Measurements from ENCODE around the gene SDK1.

Gene SDK1

DNA sequence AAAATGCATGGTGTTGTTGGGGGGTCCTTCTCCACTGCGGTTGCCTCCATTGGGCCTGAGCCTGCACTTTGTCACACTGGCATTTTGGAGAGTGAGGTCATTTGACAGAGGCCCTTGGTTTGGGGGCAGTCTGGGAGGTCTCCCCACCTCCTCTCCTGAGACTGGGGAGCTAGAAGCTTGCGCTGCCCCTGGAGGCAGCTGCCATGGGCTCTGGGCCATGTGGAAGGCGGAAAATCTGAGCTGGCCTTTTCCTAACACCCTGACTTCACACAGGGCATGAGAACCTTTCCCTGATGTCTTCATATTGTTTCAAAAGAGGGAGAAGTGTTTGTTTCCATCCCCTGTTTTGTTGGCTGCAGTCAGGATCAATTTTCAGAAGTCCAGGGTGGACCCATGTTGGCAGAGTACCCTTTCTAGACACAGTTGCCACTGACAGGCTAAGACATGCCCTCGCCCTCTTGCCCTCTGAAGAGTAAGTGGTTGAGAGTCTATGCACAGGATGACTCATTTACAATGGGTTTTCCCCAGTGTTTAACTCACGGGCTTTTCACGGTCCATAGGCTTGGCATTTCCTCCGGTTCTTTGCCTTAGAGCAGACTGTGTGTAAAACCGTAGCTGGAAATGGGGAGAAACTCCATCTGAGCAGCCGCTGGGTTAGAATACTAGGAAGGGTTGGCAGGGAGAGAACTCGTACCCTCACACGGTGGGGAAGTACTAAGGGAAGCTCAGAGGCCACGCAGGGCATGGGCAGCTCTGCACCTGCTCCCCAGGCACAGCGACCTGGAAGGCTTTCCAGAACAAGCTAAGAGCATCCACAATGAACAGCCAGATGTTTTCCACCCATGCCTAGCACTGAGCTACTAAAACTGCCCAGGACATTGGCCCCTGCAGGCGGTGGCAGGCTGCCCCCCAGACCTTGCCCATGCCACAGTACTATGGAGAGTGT, 655.0 kb downstream of the SDK1 start:
- DNase-seq (ENCODE audit: low read depth) = peak; percentile 92
- H3K4me3 ChIP-seq (ENCODE audit: low read length) = no peak overlapping the region
- TF ChIP-seq, protein P1, sequence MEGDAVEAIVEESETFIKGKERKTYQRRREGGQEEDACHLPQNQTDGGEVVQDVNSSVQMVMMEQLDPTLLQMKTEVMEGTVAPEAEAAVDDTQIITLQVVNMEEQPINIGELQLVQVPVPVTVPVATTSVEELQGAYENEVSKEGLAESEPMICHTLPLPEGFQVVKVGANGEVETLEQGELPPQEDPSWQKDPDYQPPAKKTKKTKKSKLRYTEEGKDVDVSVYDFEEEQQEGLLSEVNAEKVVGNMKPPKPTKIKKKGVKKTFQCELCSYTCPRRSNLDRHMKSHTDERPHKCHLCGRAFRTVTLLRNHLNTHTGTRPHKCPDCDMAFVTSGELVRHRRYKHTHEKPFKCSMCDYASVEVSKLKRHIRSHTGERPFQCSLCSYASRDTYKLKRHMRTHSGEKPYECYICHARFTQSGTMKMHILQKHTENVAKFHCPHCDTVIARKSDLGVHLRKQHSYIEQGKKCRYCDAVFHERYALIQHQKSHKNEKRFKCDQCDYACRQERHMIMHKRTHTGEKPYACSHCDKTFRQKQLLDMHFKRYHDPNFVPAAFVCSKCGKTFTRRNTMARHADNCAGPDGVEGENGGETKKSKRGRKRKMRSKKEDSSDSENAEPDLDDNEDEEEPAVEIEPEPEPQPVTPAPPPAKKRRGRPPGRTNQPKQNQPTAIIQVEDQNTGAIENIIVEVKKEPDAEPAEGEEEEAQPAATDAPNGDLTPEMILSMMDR (IDR thresholded peaks at IDR 0.05; ENCODE audit: insufficient read depth, low read depth, low read length, missing control alignments) = no peak

DNA sequence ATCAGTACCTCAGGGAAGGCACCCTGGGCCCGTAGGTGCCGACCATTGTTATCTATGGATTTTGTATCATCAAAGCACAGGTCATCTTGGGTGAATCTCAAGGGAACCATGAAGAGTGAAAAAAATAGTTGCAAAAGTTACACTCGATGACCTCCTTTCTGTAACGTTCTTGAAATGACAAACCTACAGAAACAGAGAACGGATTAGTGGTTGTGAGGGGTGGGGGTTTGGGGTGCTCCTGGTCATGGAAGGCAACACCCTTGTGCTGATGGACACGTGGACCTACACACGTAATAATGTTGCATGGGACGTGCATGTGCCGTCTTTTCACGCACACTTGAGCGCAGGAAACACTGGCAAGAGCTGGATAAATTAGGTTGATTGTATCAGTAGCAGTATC, 655.9 kb downstream of the SDK1 start:
- DNase-seq (ENCODE audit: low read depth) = no peak
- H3K4me3 ChIP-seq (ENCODE audit: low read length) = no peak overlapping the region
- TF ChIP-seq, protein P1 (IDR thresholded peaks at IDR 0.05; ENCODE audit: insufficient read depth, low read depth, low read length, missing control alignments) = no peak

DNA sequence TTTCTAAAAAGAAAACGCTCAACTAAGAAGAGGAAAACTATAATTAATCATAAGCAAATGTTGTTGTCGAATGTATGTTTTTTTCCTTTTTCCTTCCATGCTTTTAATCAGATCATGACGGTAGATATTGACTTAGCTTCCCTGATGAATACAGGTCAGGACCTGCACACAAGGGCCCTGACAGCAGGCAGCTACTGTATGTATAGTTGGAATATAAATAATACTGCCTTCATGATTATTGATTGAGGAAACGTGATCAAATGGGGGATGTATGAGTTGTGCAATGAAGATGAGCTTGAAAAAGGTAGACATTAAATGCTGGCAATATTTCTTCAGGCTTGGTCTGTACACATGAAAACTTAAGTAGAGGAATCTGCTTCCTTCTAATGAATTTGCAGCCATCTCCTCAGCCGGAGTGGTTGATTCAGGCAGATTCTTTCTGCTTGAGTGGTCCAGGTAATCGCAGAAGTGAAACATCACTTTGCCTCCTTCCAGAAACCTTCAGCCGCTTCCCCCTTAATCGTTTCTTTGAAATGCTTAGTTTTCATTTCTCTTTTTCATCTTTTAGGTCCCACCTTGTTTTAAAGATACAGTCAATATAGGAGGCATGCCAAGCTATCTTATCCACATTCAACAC, 656.5 kb downstream of the SDK1 start:
- no peak overlapping the region for H3K4me3 ChIP-seq (ENCODE audit: low read length)
- peak; percentile 27 for DNase-seq (ENCODE audit: low read depth)
- TF ChIP-seq, protein P1 (IDR thresholded peaks at IDR 0.05; ENCODE audit: insufficient read depth, low read depth, low read length, missing control alignments) = no peak

DNA sequence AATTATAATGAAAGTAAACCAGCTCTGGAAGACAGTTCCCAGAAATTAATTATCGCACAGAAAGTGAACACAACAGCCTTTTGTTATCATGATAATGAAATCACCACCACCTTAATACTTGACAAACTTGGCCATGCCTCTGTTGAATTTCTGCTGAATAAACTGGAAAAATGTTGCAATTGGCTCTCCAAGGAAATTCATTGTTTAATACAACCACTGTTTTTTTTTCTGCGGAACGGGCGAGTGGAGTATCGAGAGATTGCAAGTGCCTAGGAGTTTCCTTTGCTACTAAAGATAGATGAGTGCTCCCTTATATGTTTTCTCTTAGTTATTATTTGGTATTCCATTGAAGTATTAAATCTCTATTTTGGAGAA, 657.0 kb downstream of the SDK1 start:
- no peak overlapping the region for H3K4me3 ChIP-seq (ENCODE audit: low read length)
- DNase-seq (ENCODE audit: low read depth) = no peak
- TF ChIP-seq, protein P1 (IDR thresholded peaks at IDR 0.05; ENCODE audit: insufficient read depth, low read depth, low read length, missing control alignments) = no peak

DNA sequence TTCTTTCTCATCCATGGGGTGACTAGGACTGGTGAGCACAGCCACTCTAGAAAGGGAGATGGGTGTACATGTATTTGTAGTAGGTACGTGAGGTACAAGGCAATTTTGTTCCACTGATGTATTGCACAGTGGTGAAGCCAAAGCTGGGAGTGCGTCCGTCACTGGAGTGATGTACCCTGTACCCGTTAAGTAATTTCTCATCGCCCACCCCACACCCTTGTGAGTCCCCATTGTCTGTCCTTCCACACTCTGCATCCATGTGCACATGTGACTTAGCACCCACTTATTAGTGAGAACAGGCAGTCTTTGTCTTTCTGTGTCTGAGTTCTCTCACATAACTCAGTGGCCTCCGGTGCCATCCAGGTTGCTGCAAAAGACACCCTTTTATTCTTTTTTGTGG, 658.3 kb downstream of the SDK1 start:
- no peak overlapping the region for H3K4me3 ChIP-seq (ENCODE audit: low read length)
- TF ChIP-seq, protein P1 (IDR thresholded peaks at IDR 0.05; ENCODE audit: insufficient read depth, low read depth, low read length, missing control alignments) = no peak
- DNase-seq (ENCODE audit: low read depth) = no peak

DNA sequence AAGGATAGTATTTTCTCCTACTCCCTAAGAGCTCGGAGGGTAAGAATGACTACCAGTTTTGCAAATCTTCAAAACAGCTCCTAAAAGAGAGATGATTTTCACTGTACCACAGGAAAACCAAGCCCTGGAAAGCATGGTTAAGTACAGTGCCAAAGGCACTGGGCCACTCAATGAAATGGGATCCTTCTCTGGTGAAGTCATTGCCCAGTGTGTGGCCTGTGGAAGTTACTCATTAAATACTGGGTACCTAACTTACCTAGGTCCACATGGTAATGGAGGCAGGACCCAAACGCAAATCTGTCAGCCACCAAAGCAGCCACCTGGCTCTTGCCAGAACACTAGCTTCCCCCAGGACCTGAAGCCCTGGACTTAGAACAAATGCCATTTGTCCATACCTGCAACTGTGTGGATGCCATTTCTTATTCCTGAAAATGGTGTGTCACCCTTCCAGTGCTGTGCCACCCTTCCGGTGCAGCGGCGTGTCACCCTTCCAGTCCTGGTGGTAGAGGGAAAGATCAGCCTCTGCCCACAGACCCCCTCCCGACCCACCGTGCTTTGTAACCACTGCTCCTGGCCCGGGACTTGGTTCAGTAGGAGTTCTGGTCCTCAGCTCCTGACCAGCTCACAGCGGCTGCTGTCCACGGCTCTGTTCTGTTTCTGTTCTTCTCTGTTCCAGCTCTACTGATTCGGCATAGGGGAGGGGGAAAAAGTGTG, 659.2 kb downstream of the SDK1 start:
- TF ChIP-seq, protein P1 (IDR thresholded peaks at IDR 0.05; ENCODE audit: insufficient read depth, low read depth, low read length, missing control alignments) = no peak

More for the DNA sequence above, 659.2 kb downstream of the SDK1 start:
- peak; percentile 7 for DNase-seq (ENCODE audit: low read depth)
- H3K4me3 ChIP-seq (ENCODE audit: low read length) = no peak overlapping the region
